Activated T-cell treated with anti-CD3 and anti-CD28 coated beads, Interleukin-2, amount 50 U/mL, for 72 hours (primary cell): ENCODE results near the gene THOC7. TPM values are rescaled to one million over a fixed set of nuclear protein-coding genes. Genes with fewer than 3 reads are reported as not detected.

Experiments
- ATAC-seq, 2 donors: fragments of 150-1000 bp; cut with Tn5 transposase; replicated peaks in 1 of 2; 2 replicates each; pipeline ENCODE4 v1.10.0; 2021; ENCODE audit warnings: moderate library complexity in 2 of 2, mild to moderate bottlenecking in 1 of 2
- DNase-seq, 2 donors: peaks; one replicate each; pipeline ENCODE4 v3.0.0; 2021 to 2022; ENCODE audit warnings: mixed read lengths in 1 of 2
- H3K27ac Mint-ChIP-seq: one replicate; pipeline ENCODE4 v1.8.0; 2022; ENCODE audit warnings: mild to moderate bottlenecking, moderate library complexity, mixed read lengths
- H3K27me3 Mint-ChIP-seq: one replicate; pipeline ENCODE4 v1.8.0; 2022; ENCODE audit warnings: low read depth, mixed read lengths
- H3K36me3 Mint-ChIP-seq, 2 donors: one replicate each; pipeline ENCODE4 v1.8.0; 2022; ENCODE audit warnings: mixed read lengths in 2 of 2, mild to moderate bottlenecking in 1 of 2; ENCODE audit not compliant: insufficient read depth in 2 of 2
- H3K4me1 Mint-ChIP-seq: one replicate; pipeline ENCODE4 v1.8.0; 2022; ENCODE audit warnings: low read depth, mixed read lengths
- H3K4me3 Mint-ChIP-seq, 2 donors: one replicate each; pipeline ENCODE4 v1.8.0; 2022; ENCODE audit warnings: mild to moderate bottlenecking in 2 of 2, mixed read lengths in 2 of 2, moderate library complexity in 2 of 2
- H3K9me3 Mint-ChIP-seq, 2 donors: one replicate each; pipeline ENCODE4 v1.8.0; 2022; ENCODE audit warnings: mixed read lengths in 2 of 2
- total RNA-seq, 2 donors: library from RNA; stranded (reverse); gene quantifications; one replicate each; pipeline ENCODE4 v1.2.3, GENCODE V29; 2022

Gene THOC7
- total RNA-seq, 2 donors from 2014 or later: 79.0 to 80.9 TPM

GRCh38 chr3:63851287-63851686 is 12.3 kb downstream of the THOC7 start:
- H3K4me3 Mint-ChIP-seq: no peak overlapping the region
- no peak for DNase-seq

GRCh38 chr3:63849175-63849574 is 14.4 kb downstream of the THOC7 start:
- no peaks in the 10 kb centered on the region for H3K4me1 Mint-ChIP-seq
- H3K36me3 Mint-ChIP-seq: peaks cover 0 to 5% of the 10 kb centered on the region in 2 donors
- no peaks in the 10 kb centered on the region for H3K9me3 Mint-ChIP-seq
- no peak overlapping the region for H3K27ac Mint-ChIP-seq
- no peak overlapping the region for H3K4me3 Mint-ChIP-seq
- DNase-seq: no peak
- no peaks in the 10 kb centered on the region for H3K27me3 Mint-ChIP-seq
- no peak for ATAC-seq

More at GRCh38 chr3:63851287-63851686, 12.3 kb downstream of the THOC7 start:
- H3K27ac Mint-ChIP-seq: no peak overlapping the region
- H3K27me3 Mint-ChIP-seq: no peaks in the 10 kb centered on the region
- H3K4me1 Mint-ChIP-seq: peaks cover 10% of the 10 kb centered on the region
- ATAC-seq: no peak
- peaks cover 0 to 5% of the 10 kb centered on the region in 2 donors for H3K36me3 Mint-ChIP-seq
- no peaks in the 10 kb centered on the region for H3K9me3 Mint-ChIP-seq

GRCh38 chr3:63847718-63848450 is 15.7 kb downstream of the THOC7 start:
- no peak for DNase-seq
- no peak overlapping the region for H3K4me3 Mint-ChIP-seq
- H3K27me3 Mint-ChIP-seq: no peaks in the 10 kb centered on the region
- no peaks in the 10 kb centered on the region for H3K4me1 Mint-ChIP-seq
- no peak overlapping the region for H3K27ac Mint-ChIP-seq
- no peaks in the 10 kb centered on the region for H3K9me3 Mint-ChIP-seq
- ATAC-seq: no peak
- peaks cover 0 to 7% of the 10 kb centered on the region in 2 donors for H3K36me3 Mint-ChIP-seq

- peaks cover 0 to 7% of the 10 kb centered on the region in 2 donors for H3K36me3 Mint-ChIP-seq
- DNase-seq (no peak), ATAC-seq (no peak)
- H3K9me3 Mint-ChIP-seq: peaks cover 0 to 2% of the 10 kb centered on the region in 2 donors
- H3K27ac Mint-ChIP-seq: no peak overlapping the region
- H3K4me1 Mint-ChIP-seq: no peaks in the 10 kb centered on the region
- H3K27me3 Mint-ChIP-seq: no peaks in the 10 kb centered on the region
- H3K4me3 Mint-ChIP-seq: no peak overlapping the region
These were observed 18.4 kb downstream of the THOC7 start for GRCh38 chr3:63845215-63845614.

- H3K9me3 Mint-ChIP-seq: peaks cover 0 to 2% of the 10 kb centered on the region in 2 donors
- DNase-seq: no peak
- no peak for ATAC-seq
These were observed 21.5 kb downstream of the THOC7 start for GRCh38 chr3:63842127-63842526.

GRCh38 chr3:63841704-63842103 is 21.9 kb downstream of the THOC7 start:
- Mint-ChIP-seq H3K4me3 (no peak overlapping the region), H3K27me3 (no peaks in the 10 kb centered on the region), H3K36me3 (peaks cover 0 to 7% of the 10 kb centered on the region in 2 donors), H3K9me3 (peaks cover 0 to 2% of the 10 kb centered on the region in 2 donors), H3K4me1 (no peaks in the 10 kb centered on the region), H3K27ac (no peak overlapping the region)
- ATAC-seq (no peak), DNase-seq (no peak)

More at GRCh38 chr3:63842127-63842526, 21.5 kb downstream of the THOC7 start:
- Mint-ChIP-seq H3K27me3 (no peaks in the 10 kb centered on the region), H3K4me1 (no peaks in the 10 kb centered on the region), H3K27ac (no peak overlapping the region), H3K4me3 (no peak overlapping the region), H3K36me3 (peaks cover 0 to 7% of the 10 kb centered on the region in 2 donors)

GRCh38 chr3:63832395-63832794 is 31.2 kb downstream of the THOC7 start:
- Mint-ChIP-seq H3K27ac (no peak overlapping the region), H3K36me3 (peaks cover 0 to 13% of the 10 kb centered on the region in 2 donors), H3K9me3 (no peaks in the 10 kb centered on the region), H3K27me3 (no peaks in the 10 kb centered on the region), H3K4me3 (no peak overlapping the region), H3K4me1 (no peaks in the 10 kb centered on the region)
- ATAC-seq (no peak), DNase-seq (no peak)

- Mint-ChIP-seq H3K4me1 (no peaks in the 10 kb centered on the region), H3K27ac (no peak overlapping the region), H3K4me3 (no peak overlapping the region), H3K27me3 (no peaks in the 10 kb centered on the region), H3K36me3 (peaks cover 0 to 14% of the 10 kb centered on the region in 2 donors), H3K9me3 (no peaks in the 10 kb centered on the region)
- ATAC-seq (no peak), DNase-seq (no peak)
These were observed 33.1 kb downstream of the THOC7 start for GRCh38 chr3:63830526-63830925.

GRCh38 chr3:63824309-63824708 is 39.3 kb downstream of the THOC7 start:
- no peak for ATAC-seq
- no peaks in the 10 kb centered on the region for H3K9me3 Mint-ChIP-seq
- H3K36me3 Mint-ChIP-seq: peaks cover 0 to 2% of the 10 kb centered on the region in 2 donors

GRCh38 chr3:63819151-63819398 is 44.5 kb downstream of the THOC7 start, which contains the start of gene C3orf49:
Gene C3orf49 (plus strand): TSS chr3:63819299. CDS start chr3:63819472, 173 bp downstream.
- DNase-seq (no peak), ATAC-seq (no peak)
- H3K36me3 Mint-ChIP-seq: peaks cover 0 to 2% of the 10 kb centered on the region in 2 donors
- no peaks in the 10 kb centered on the region for H3K9me3 Mint-ChIP-seq
- peaks cover 5% of the 10 kb centered on the region for H3K4me1 Mint-ChIP-seq
- no peak within 1 kb of the TSS for H3K27ac Mint-ChIP-seq
- no peak within 1 kb of the TSS for H3K4me3 Mint-ChIP-seq
- no peaks in the 10 kb centered on the region for H3K27me3 Mint-ChIP-seq

More at GRCh38 chr3:63824309-63824708, 39.3 kb downstream of the THOC7 start:
- Mint-ChIP-seq H3K27me3 (no peaks in the 10 kb centered on the region), H3K4me1 (no peaks in the 10 kb centered on the region), H3K27ac (no peak overlapping the region), H3K4me3 (no peak overlapping the region)
- DNase-seq: no peak

GRCh38 chr3:63818282-63819150 is 45.1 kb downstream of the THOC7 start:
- peak; percentile 42 to 64 for DNase-seq
- Mint-ChIP-seq H3K27ac (no peak overlapping the region), H3K27me3 (no peaks in the 10 kb centered on the region), H3K36me3 (peaks cover 0 to 2% of the 10 kb centered on the region in 2 donors), H3K4me3 (no peak overlapping the region), H3K9me3 (no peaks in the 10 kb centered on the region), H3K4me1 (peaks cover 5% of the 10 kb centered on the region)
- peak in 1 of 2 donors; percentile 48 for ATAC-seq

- DNase-seq (no peak), ATAC-seq (no peak)
- no peak overlapping the region for H3K27ac Mint-ChIP-seq
- H3K36me3 Mint-ChIP-seq: peaks cover 0 to 2% of the 10 kb centered on the region in 2 donors
- peaks cover 5% of the 10 kb centered on the region for H3K4me1 Mint-ChIP-seq
- no peak overlapping the region for H3K4me3 Mint-ChIP-seq
- no peaks in the 10 kb centered on the region for H3K27me3 Mint-ChIP-seq
- no peaks in the 10 kb centered on the region for H3K9me3 Mint-ChIP-seq
These were observed 46.4 kb downstream of the THOC7 start for GRCh38 chr3:63817225-63817624.

GRCh38 chr3:63814237-63814636 is 49.4 kb downstream of the THOC7 start:
- Mint-ChIP-seq H3K27ac (no peak overlapping the region), H3K9me3 (no peaks in the 10 kb centered on the region)
- no peak for ATAC-seq

More at GRCh38 chr3:63814237-63814636, 49.4 kb downstream of the THOC7 start:
- Mint-ChIP-seq H3K4me1 (peaks cover 5% of the 10 kb centered on the region), H3K4me3 (no peak overlapping the region), H3K36me3 (peaks cover 0 to 2% of the 10 kb centered on the region in 2 donors), H3K27me3 (no peaks in the 10 kb centered on the region)
- DNase-seq: no peak
